NCI-H146 treated with DMSO at 0.1 percent for 48 hours (cell line): ENCODE measurements around the gene SCAF4.
"Not testable (repeated sequence)": the region's sequence is repeated elsewhere in the genome, so short reads cannot be mapped to it uniquely, and the experiment has no call there.

ENCODE experiments used
- DNase-seq: peaks from one replicate; lab custom pipeline; 2025; ENCODE audit not compliant: unreplicated experiment; lab: John Stamatoyannopoulos, UW

The SCAF4 gene

GRCh38 chr21:31671931-31672330 lies 60.0 kb downstream of the SCAF4 start:
- DNase-seq: no peak

- no peak for DNase-seq
Measured at GRCh38 chr21:31671146-31671716, 60.7 kb downstream of the SCAF4 start.

GRCh38 chr21:31670070-31670469 lies 61.8 kb downstream of the SCAF4 start:
- DNase-seq: no peak

DNA sequence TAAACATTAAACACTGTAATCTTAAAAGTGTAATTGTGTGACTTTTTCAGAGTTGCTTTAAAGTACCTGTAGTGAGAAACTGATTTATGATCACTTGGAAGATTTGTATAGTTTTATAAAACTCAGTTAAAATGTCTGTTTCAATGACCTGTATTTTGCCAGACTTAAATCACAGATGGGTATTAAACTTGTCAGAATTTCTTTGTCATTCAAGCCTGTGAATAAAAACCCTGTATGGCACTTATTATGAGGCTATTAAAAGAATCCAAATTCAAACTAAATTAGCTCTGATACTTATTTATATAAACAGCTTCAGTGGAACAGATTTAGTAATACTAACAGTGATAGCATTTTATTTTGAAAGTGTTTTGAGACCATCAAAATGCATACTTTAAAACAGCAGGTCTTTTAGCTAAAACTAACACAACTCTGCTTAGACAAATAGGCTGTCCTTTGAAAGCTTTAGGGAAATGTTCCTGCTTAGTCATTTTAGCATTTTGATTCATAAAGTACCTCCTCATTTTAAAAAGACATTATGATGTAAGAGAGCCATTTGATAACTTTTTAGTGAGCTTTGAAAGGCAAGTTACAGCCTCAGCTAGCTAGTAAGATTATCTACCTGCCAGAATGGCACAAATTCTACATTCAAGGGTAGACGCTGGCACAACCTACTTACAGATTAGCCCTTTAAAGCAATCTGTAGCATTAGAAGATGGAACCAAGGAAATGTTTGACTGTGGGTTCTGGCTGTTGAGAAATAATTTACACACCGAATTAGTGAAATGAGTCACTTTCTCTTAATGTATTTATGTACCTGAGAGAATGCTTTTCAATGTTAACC lies 63.0 kb downstream of the SCAF4 start:
- DNase-seq: no peak

- no peak for DNase-seq
Measured at GRCh38 chr21:31667639-31668038, 64.3 kb downstream of the SCAF4 start.

- no peak for DNase-seq
Measured at GRCh38 chr21:31667132-31667531, 64.8 kb downstream of the SCAF4 start.

DNA sequence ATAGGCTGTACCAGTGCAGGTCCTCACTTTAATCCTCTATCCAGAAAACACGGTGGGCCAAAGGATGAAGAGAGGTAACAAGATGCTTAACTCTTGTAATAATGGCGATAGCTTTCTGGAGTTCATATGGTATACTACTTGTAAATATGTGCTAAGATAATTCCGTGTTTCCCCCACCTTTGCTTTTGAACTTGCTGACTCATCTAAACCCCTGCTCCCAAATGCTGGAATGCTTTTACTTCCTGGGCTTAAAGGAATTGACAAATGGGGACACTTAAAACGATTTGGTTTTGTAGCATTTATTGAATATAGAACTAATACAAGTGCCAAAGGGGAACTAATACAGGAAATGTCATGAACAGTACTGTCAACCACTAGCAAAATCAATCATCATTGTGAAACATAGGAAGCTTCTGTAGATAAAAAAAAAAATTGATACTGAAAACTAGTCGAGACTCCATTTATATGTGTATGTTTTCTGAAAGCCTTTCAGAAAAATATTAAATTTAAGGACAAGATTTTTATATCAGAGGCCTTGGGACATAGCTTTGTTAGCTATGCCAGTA lies 65.4 kb downstream of the SCAF4 start:
- no peak for DNase-seq

DNA sequence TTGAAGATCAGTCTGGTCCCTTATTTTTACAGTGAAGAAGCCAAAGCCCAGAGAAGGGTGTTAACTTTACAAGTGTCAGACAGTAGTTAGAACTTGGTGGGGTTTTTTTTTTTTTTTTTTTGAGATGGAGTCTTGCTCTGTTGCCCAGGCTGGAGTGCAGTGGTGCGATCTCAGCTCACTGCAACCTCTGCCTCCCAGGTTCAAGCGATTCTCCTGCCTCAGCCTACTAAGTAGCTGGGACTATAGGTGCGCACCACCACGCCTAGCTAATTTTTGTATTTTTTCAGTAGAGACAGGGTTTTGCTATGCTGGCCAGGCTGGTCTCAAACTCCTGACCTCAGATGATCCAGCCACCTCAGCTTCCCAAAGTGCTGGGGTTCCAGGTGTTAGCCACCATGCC lies 66.0 kb downstream of the SCAF4 start:
- DNase-seq: not testable (repeated sequence)

DNA sequence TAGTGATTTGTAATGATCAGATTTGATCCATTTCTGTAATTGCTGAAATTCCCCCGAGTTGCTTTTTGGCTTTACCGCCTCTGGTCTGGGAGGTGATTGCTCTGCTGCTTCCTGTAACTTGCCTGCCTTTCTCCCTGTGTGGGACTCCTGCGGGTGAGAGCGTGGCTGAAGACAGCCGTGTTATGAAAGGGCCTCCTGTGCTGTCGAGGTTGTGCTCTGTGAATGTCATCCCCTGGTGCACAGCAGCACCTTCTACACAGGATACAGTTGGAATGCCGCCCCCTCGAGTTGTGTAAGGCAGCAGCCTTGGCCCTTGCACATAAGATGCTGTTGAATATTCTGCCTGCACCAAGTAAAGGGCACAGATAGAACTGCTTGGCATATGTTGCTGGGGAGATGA lies 66.5 kb downstream of the SCAF4 start:
- no peak for DNase-seq

DNA sequence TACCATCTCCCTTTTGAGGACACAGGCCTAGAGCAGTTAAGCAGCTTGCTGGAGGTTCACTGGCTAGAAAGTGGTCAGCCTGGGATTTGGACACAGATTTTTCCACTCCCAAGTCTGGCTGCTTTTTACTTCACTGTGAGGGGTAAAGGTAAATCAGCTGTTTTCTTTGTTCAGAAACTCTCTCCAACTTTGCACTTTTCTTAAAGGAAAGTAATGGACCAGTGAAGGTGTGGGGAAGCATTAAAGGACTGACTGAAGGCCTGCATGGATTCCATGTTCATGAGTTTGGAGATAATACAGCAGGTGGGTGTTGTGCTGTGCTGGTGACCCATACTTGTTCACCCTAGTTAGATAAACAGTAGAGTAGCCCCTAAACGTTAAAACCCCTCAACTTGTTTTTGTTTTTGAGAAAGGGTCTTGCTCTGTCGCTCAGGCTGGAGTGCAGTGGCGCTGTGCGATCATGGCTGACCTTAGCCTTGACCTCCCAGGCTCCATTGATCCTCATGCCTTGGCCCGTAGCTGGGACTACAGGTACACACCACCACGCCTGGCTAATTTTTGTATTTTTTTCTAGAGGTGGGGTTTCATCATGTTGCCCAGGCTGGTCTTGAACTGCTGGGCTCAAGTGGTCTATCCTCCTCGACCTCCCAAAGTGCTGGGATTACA lies 68.2 kb downstream of the SCAF4 start:
- no peak for DNase-seq

DNA sequence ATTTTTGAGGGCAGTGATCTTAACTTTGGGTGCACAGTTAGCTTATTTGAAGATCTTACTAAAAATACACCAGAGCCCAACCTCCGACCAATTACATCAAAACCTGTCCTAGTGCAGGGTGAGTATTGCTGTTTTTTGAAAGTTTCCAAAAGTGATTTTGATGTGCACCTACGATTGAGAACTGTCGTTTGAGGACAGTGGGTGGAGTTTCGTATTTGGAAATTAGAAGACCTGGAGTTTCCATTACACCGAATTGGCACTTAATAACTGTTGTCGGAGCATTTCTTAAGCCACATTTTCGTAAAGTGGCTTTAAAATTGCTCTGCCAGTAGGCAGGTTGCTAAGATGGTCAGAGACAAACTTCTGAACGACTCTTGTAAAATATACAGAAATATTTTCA lies 71.3 kb downstream of the SCAF4 start:
- no peak for DNase-seq

DNA sequence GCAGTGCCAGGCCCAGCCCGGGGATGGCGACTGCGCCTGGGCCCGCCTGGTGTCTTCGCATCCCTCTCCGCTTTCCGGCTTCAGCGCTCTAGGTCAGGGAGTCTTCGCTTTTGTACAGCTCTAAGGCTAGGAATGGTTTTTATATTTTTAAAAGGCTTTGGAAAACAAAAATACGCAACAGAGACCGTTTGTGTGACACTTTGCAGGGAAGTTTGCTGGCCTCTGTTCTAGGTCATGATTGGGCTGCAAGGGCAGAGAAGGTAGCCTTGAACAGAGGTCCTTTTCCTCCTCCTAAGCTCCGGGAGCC lies 71.7 kb downstream of the SCAF4 start:
- DNase-seq: no peak

- DNase-seq: peak; percentile 71
Measured at GRCh38 chr21:31659536-31660258, 72.2 kb downstream of the SCAF4 start, which contains the start of gene SOD1. SOD1 (plus strand) TSS chr21:31659693; CDS start chr21:31659770, 77 bp downstream.

- DNase-seq: no peak
Measured at GRCh38 chr21:31659286-31659535, 72.7 kb downstream of the SCAF4 start.

GRCh38 chr21:31658053-31658452 lies 73.9 kb downstream of the SCAF4 start:
- DNase-seq: no peak

DNA sequence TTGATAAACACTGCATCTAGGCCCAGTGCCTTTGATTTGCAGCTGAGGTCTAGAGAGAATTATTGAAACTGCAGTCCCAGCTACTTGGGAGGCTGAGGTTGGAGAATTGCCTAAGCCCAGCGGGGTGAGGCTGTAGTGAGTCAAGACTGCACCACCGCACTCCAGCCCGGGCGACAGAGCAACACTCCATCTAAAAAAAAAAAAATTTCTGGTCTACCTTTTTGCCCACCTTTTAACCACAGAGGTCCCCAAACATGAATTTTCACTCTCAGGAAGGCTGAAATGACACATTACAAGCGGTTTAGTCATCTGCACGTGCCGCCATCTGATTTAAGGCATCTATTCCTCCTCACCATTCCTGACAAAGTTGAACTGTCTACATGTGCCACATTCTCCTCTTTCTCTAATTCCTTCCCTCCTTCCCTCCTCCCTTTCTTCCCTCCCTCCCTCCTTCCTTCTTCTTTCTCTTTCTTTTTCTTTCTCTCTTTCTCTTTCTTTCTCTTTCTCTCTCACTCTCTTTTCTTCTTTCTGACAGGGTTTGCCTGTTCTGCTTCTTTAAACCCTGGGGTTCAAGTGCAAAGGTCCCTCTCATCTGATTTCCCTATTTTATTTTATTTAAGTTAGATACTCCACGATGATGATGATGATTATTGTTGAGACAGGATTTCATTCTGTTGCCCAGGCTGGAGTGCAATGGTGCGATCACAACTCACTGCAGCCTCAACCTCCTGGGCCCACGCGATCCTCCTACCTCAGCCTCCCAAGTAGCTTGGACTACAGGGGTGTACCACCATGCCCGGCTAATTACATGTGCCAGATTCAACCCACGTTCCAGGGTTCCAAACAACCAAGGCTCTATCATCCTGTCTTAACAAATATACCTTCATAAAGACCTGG lies 75.5 kb downstream of the SCAF4 start:
- DNase-seq: no peak

DNA sequence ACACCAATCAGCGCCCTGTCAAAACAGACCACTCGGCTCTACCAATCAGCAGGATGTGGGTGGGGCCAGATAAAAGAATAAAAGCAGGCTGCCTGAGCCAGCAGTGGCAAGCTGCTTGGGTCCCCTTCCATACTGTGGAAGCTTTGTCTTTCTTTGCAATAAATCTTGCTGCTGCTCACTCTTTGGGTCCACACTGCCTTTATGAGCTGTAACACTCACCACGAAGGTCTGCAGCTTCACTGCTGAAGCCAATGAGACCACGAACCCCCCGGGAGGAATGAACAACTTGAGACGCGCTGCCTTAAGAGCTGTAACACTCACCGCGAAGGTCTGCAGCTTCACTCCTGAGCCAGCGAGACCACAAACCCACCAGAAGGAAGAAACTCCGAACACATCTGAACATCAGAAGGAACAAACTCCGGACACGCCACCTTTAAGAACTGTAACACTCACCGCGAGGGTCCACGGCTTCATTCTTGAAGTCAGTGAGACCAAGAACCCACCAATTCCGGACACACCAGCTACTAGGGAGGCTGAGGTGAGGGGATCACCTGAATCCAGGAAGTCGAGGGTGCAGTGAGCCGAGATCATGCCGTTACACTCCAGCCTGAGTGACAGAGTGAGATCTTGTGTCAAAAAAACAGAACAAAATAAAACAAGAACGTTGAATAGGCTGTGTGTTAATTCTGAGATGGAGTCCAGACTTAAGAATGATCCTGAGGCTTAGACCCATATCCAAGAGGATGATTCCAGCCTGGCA lies 76.9 kb downstream of the SCAF4 start:
- not testable (repeated sequence) for DNase-seq

- no peak for DNase-seq
Measured at GRCh38 chr21:31654340-31654739, 77.6 kb downstream of the SCAF4 start.

DNA sequence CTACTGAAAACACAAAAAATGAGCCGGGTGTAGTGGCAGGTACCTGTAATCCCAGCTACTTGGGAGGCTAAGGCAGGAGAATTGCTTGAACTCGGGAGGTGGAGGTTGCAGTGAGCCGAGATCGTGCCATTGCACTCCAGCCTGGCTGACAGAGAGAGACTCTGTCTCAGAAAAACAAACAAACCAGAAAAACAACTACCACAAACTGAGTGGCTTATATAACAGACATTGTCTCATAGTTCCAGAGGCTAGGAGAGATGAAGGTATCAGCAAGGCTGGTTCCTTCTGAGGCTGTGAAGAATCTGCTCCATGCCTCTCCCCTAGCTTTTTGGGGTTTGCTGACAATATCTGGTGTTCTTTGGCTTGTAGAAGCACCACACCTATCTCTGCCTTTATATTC lies 80.4 kb downstream of the SCAF4 start:
- not testable (repeated sequence) for DNase-seq

- no peak for DNase-seq
Measured at GRCh38 chr21:31650930-31651329, 81.0 kb downstream of the SCAF4 start.
